ENCODE results near the gene MAGI1.

DNA sequence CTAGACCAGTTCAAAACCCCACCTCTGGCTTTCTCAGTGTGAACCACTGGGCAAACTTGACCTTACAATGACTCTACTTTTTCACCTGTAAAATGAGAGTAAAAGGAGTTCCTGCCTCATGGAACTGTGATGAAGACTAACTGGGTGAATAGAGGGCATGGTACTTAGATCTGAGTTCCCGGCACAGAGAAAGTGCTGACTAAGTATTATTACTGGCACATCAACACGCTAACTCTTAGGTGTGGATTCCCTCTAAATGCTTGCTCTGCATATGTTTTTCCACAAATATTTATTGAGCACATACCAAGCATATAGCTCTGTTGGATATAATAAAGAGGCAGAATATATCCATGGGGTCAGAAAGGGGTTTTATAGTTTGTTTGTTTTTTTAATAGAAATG is 437.8 kb downstream of the MAGI1 start:
- TF ChIP-seq, protein P1, sequence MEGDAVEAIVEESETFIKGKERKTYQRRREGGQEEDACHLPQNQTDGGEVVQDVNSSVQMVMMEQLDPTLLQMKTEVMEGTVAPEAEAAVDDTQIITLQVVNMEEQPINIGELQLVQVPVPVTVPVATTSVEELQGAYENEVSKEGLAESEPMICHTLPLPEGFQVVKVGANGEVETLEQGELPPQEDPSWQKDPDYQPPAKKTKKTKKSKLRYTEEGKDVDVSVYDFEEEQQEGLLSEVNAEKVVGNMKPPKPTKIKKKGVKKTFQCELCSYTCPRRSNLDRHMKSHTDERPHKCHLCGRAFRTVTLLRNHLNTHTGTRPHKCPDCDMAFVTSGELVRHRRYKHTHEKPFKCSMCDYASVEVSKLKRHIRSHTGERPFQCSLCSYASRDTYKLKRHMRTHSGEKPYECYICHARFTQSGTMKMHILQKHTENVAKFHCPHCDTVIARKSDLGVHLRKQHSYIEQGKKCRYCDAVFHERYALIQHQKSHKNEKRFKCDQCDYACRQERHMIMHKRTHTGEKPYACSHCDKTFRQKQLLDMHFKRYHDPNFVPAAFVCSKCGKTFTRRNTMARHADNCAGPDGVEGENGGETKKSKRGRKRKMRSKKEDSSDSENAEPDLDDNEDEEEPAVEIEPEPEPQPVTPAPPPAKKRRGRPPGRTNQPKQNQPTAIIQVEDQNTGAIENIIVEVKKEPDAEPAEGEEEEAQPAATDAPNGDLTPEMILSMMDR (IDR thresholded peaks at IDR 0.05): no peak
- no peak for TF ChIP-seq EZH2 (IDR thresholded peaks at IDR 0.05; ENCODE audit: borderline replicate concordance, insufficient read depth, low read depth, low read length, poor library complexity, severe bottlenecking)
